ENCODE data around the gene TMF1. TPM values are rescaled to one million over a fixed set of nuclear protein-coding genes. Genes with fewer than 3 reads are reported as not detected.
A peak's percentile ranks its signal among the peaks of the same experiment; 100 is the strongest.

Gene TMF1
- total and polyA plus RNA-seq, 2 experiments from 2014 or later: 18.4 to 21.6 TPM

DNA sequence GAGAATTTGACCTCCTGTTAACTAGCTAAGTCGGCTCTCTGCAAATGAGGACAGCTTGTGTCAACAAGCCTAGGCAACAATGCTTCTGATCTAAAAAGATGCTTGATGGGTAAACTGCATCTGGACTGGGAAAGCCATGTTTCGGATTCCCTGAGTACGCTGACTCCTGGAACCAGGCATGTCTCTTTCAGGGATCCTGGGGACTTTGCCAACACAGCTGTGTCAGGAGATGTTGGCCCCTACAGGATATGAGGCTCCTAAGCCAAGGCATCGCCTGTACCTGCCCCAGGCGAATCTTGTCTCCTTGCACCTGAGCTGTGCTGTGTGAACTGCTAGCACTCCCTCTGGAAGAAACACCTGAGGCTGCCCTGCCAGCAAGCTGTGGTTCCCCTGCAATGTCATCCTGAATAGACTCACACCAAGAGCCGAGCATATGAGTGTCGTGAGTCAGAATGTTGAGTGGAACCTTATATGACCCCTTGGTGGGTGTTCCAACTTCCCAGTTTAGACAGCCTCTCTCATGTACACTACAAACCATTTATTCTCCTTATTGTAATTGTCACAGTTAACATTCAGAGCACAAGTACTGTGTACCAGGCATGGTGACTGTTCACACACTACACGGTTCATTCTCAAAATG is 55.7 kb downstream of the TMF1 start:
- Histone ChIP-seq H3K9me3 (ENCODE audit: low read depth) (no peaks in the 10 kb centered on the region), H3K4me3 (no peak overlapping the region), H3K27me3 (no peaks in the 10 kb centered on the region), H3K4me1 (ENCODE audit: low read depth) (peaks cover 24% of the 10 kb centered on the region), H3K36me3 (peaks cover 3% of the 10 kb centered on the region), H3K27ac (peak overlapping the region; percentile 52)
- TF ChIP-seq, protein P1, sequence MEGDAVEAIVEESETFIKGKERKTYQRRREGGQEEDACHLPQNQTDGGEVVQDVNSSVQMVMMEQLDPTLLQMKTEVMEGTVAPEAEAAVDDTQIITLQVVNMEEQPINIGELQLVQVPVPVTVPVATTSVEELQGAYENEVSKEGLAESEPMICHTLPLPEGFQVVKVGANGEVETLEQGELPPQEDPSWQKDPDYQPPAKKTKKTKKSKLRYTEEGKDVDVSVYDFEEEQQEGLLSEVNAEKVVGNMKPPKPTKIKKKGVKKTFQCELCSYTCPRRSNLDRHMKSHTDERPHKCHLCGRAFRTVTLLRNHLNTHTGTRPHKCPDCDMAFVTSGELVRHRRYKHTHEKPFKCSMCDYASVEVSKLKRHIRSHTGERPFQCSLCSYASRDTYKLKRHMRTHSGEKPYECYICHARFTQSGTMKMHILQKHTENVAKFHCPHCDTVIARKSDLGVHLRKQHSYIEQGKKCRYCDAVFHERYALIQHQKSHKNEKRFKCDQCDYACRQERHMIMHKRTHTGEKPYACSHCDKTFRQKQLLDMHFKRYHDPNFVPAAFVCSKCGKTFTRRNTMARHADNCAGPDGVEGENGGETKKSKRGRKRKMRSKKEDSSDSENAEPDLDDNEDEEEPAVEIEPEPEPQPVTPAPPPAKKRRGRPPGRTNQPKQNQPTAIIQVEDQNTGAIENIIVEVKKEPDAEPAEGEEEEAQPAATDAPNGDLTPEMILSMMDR (IDR thresholded peaks at IDR 0.05; ENCODE audit: low read depth, low read length): no peak
- DNase-seq (ENCODE audit: low read depth in 1 of 2, low spot score in 1 of 2): peak in 1 of 2 donors; percentile 45

DNA sequence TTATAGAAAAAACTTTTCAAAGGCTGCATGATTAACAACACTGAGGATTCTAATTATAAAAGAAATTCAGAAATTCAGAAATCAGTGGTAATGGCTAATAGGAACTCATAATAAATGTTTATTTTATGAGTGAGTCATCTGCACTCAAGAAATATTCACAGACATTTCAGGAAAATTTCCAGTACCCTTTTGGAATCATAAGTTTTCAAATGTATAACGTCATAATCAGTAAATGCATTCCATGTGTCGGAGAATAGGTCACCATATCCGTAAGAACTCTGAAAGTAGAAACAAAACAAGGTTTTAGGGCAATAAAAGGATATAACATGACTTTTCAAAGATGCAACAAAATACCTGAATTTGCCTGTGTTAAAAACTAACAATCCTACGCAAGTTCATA is 63.4 kb downstream of the TMF1 start:
- no peak overlapping the region for H3K27ac ChIP-seq
- H3K9me3 ChIP-seq (ENCODE audit: low read depth): no peaks in the 10 kb centered on the region
- peaks cover 16% of the 10 kb centered on the region for H3K36me3 ChIP-seq
- DNase-seq (ENCODE audit: low read depth in 1 of 2, low spot score in 1 of 2): no peak
- H3K4me1 ChIP-seq (ENCODE audit: low read depth): no peaks in the 10 kb centered on the region
- H3K4me3 ChIP-seq: no peak overlapping the region
- H3K27me3 ChIP-seq: no peaks in the 10 kb centered on the region
- TF ChIP-seq, protein P1 (IDR thresholded peaks at IDR 0.05; ENCODE audit: low read depth, low read length): no peak

- peaks cover 13% of the 10 kb centered on the region for H3K36me3 ChIP-seq
- TF ChIP-seq, protein P1 (IDR thresholded peaks at IDR 0.05; ENCODE audit: low read depth, low read length): no peak
- no peaks in the 10 kb centered on the region for H3K9me3 ChIP-seq (ENCODE audit: low read depth)
- H3K4me1 ChIP-seq (ENCODE audit: low read depth): no peaks in the 10 kb centered on the region
- no peak for DNase-seq (ENCODE audit: low read depth in 1 of 2, low spot score in 1 of 2)
- no peak overlapping the region for H3K27ac ChIP-seq
- H3K27me3 ChIP-seq: no peaks in the 10 kb centered on the region
- H3K4me3 ChIP-seq: no peak overlapping the region
These were observed 64.8 kb downstream of the TMF1 start for GRCh38 chr3:68987322-68987721.

GRCh38 chr3:68986496-68987208 is 65.5 kb downstream of the TMF1 start:
- no peak for DNase-seq (ENCODE audit: low read depth in 1 of 2, low spot score in 1 of 2)
- Histone ChIP-seq H3K4me1 (ENCODE audit: low read depth) (no peaks in the 10 kb centered on the region), H3K4me3 (no peak overlapping the region), H3K36me3 (peaks cover 17% of the 10 kb centered on the region), H3K27me3 (no peaks in the 10 kb centered on the region), H3K9me3 (ENCODE audit: low read depth) (no peaks in the 10 kb centered on the region), H3K27ac (no peak overlapping the region)
- TF ChIP-seq, protein P1 (IDR thresholded peaks at IDR 0.05; ENCODE audit: low read depth, low read length): no peak

DNA sequence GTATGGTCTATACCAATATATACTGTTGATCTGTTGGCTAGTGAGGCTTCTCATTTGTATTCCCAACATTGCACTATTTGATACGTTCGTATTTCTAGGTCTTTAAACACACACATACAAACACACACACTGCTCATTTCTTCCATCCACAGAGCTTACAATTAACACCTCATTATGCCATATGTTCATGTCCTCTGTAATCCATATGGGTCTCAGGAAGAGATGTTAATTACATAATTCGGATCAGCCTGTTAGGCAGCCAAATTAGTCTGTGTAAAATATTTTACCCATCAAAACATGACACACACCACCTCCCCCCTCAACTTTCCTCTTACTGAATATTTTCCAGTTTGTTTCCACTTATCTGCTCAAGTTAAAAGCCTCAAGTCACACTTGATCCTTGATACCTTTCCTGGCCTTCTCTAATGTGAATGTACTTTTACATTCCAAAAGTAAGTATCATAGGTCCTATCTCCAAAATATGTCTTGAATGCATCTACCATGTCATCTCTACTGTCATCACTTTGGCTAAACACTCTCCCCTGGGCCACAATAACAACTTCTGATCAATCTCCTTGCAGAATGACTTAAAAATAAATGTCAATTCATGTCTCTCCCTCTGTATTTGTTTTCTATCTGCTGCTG is 66.9 kb downstream of the TMF1 start:
- Histone ChIP-seq H3K36me3 (peaks cover 30% of the 10 kb centered on the region), H3K27ac (no peak overlapping the region), H3K27me3 (no peaks in the 10 kb centered on the region), H3K4me1 (ENCODE audit: low read depth) (no peaks in the 10 kb centered on the region), H3K4me3 (no peak overlapping the region), H3K9me3 (ENCODE audit: low read depth) (no peaks in the 10 kb centered on the region)
- TF ChIP-seq, protein P1 (IDR thresholded peaks at IDR 0.05; ENCODE audit: low read depth, low read length): no peak
- DNase-seq (ENCODE audit: low read depth in 1 of 2, low spot score in 1 of 2): no peak

Data from cardiac muscle cell (in vitro differentiated cells and primary cell).